Cardiac muscle cell (in vitro differentiated cells and primary cell): Measurements from ENCODE around the gene MT1E. TPM values are rescaled to one million over a fixed set of nuclear protein-coding genes. Genes with fewer than 3 reads are reported as not detected.

Experiments used
- DNase-seq, 2 donors: peaks; one replicate each; pipeline versions ENCODE4 v3.0.0 to v3.0.0-alpha.2; 2010 to 2017; ENCODE audit warnings: low read depth in 1 of 2, low spot score in 1 of 2
- H3K27ac ChIP-seq: fragments of 200-600 bp; sonication (generic); 2 replicates; pipeline ENCODE4 v1.5.1; 2016
- H3K27me3 ChIP-seq: fragments of 200-600 bp; sonication (generic); 2 replicates; pipeline ENCODE4 v1.6.0; 2016; ENCODE audit warnings: control low read depth
- H3K36me3 ChIP-seq: fragments of 200-600 bp; sonication (generic); 2 replicates; pipeline ENCODE4 v1.5.1; 2016; ENCODE audit warnings: control low read depth
- H3K4me1 ChIP-seq: fragments of 200-600 bp; sonication (generic); 2 replicates; pipeline ENCODE4 v1.8.1; 2017; ENCODE audit warnings: low read depth, mild to moderate bottlenecking, mixed run types
- H3K4me3 ChIP-seq: fragments of 200-600 bp; sonication (generic); 2 replicates; pipeline ENCODE4 v1.5.1; 2016; ENCODE audit warnings: mild to moderate bottlenecking
- H3K9me3 ChIP-seq: fragments of 200-600 bp; sonication (generic); 2 replicates; pipeline ENCODE4 v1.5.1; 2017; ENCODE audit warnings: low read depth, mild to moderate bottlenecking, control low read depth
- polyA plus RNA-seq: library from polyadenylated mRNA; unstranded; fragments of >200 nt; fragmentation: Nextera tagmentation; extraction: Ambion mirVana; gene quantifications from 2 replicates; pipeline ENCODE4 v1.2.1, GENCODE V29; 2016
- total RNA-seq: library from RNA; depleted of rRNA; stranded (reverse); fragments of >200 nt; gene quantifications from 2 replicates; pipeline ENCODE4 v1.2.3, GENCODE V29; 2016
- TF ChIP-seq, protein P1 (sequence below): IDR thresholded peaks from 2 replicates; pipeline ENCODE4 v1.5.1; 2012; ENCODE audit warnings: low read depth, mild to moderate bottlenecking, low read length

Gene MT1E
- total and polyA plus RNA-seq, 2 experiments from 2014 or later = 3.6 to 4.7 TPM

DNA sequence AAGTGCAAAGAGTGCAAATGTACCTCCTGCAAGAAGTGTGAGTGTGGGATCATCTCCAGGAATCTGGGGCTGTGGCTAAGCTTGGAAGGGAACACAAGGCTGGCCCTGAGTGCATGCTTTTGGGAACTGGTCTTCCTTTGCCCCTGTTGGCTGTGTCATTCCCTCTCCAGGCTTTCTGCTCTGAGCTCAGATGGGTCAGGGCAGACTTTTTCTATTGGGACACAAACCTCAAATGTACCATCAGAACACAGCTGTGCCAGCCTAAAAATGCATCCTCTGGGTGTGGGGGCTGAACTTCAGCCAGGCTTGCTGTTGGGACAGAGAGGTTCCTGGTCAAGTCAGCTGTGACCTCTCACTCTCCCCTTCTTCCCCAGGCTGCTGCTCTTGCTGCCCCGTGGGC, 27.0 kb downstream of the MT1E start:
- Histone ChIP-seq H3K4me3 (no peak overlapping the region), H3K36me3 (no peaks in the 10 kb centered on the region), H3K9me3 (no peaks in the 10 kb centered on the region), H3K27me3 (peaks cover 94% of the 10 kb centered on the region), H3K4me1 (no peaks in the 10 kb centered on the region), H3K27ac (no peak overlapping the region)
- TF ChIP-seq, protein P1, sequence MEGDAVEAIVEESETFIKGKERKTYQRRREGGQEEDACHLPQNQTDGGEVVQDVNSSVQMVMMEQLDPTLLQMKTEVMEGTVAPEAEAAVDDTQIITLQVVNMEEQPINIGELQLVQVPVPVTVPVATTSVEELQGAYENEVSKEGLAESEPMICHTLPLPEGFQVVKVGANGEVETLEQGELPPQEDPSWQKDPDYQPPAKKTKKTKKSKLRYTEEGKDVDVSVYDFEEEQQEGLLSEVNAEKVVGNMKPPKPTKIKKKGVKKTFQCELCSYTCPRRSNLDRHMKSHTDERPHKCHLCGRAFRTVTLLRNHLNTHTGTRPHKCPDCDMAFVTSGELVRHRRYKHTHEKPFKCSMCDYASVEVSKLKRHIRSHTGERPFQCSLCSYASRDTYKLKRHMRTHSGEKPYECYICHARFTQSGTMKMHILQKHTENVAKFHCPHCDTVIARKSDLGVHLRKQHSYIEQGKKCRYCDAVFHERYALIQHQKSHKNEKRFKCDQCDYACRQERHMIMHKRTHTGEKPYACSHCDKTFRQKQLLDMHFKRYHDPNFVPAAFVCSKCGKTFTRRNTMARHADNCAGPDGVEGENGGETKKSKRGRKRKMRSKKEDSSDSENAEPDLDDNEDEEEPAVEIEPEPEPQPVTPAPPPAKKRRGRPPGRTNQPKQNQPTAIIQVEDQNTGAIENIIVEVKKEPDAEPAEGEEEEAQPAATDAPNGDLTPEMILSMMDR = no peak
- no peak for DNase-seq

DNA sequence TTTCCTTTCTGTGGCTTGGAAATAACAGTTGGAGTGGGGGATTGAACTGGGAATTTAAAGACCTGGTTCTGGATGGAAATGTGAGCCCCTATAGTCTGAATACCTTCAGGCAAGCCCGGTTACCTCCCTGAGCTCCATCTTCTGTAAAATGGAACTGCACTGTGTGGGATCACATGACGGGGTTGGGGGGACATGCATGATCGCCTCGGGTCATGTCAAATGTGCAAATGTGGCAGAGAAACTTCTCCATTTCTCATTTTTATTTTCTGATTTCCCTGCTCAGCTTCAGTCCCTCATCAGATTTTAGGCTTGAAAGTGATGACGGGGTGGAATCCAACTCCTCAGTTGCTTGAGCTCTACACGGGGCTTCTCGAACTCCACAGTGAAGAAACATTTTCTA, 27.6 kb downstream of the MT1E start:
- H3K27ac ChIP-seq = no peak overlapping the region
- TF ChIP-seq, protein P1 = no peak

DNA sequence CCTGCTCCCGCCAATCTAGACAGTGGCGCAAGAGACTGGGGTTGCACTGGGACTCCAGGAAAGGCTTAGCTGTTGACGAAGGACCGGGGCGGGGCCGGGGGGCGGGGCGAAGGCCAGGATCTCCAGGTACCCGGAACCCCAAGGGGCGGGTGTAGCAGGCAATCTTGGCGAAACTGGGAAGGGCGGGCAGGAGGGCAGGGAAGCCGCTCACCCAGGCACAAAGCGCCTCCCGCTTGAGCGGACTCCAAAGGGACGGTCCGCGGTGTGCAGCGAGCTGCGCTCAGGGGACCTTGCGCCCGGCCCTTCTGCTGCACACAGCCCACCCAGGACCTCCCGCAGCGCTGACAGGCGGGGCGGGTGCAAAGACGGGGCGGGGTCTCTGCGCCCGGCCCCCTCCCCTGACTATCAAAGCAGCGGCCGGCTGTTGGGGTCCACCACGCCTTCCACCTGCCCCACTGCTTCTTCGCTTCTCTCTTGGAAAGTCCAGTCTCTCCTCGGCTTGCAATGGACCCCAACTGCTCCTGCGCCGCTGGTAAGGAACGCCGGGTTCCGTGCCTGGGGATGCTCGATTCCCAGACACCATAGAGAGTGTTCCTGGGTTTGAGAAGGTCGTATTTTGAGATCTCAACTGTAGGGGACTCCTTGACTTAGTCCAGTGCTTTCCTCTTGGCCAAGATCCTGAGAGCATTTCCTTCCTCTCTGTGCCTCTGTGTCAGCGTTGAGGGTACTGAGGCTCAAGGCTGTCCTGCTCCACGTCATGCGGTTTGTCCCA, 32.2 kb downstream of the MT1E start, which contains the start of gene MT1F:
Gene MT1F, plus strand, starts transcription at position 405 of the 772 bp plus-strand sequence. Its CDS starts 100 bp downstream, at position 505.
- peaks cover under 1% of the 10 kb centered on the region for H3K4me1 ChIP-seq

More for the DNA sequence above, 27.6 kb downstream of the MT1E start:
- DNase-seq = no peak
- H3K27me3 ChIP-seq = peaks cover 94% of the 10 kb centered on the region
- no peak overlapping the region for H3K4me3 ChIP-seq
- H3K9me3 ChIP-seq = no peaks in the 10 kb centered on the region
- no peaks in the 10 kb centered on the region for H3K4me1 ChIP-seq
- H3K36me3 ChIP-seq = no peaks in the 10 kb centered on the region

DNA sequence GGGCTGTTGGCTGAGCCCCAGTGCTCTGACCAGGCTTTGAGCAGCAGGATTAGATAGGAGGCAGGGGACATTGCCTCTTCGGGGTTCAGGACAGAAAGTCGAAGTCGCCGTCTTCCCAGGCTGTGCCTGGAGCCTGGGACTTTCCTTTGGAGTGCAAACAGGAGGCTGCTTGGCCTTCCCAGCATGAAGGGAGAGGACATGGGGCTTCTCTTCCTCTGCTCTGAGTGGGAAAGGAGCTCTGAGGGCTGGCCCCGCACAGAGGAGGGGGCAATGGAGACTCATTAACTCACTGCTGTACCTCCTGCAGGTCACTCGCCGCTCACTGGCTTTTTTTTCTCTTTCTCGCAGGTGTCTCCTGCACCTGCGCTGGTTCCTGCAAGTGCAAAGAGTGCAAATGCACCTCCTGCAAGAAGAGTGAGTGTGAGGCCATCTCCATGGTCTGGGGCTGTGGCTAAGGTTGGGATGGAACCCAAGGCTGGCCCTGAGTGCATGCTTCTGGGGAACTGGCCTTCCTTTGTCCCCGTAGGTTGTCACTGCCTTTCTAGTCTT, 32.8 kb downstream of the MT1E start:
- TF ChIP-seq, protein P1 = no peak
- H3K4me3 ChIP-seq = no peak overlapping the region
- H3K36me3 ChIP-seq = no peaks in the 10 kb centered on the region
- H3K27ac ChIP-seq = no peak overlapping the region
- peaks cover 94% of the 10 kb centered on the region for H3K27me3 ChIP-seq
- H3K9me3 ChIP-seq = no peaks in the 10 kb centered on the region
- H3K4me1 ChIP-seq = peaks cover 3% of the 10 kb centered on the region
- no peak for DNase-seq

More for the DNA sequence above, 32.2 kb downstream of the MT1E start, which contains the start of gene MT1F:
- H3K9me3 ChIP-seq = no peaks in the 10 kb centered on the region
- peaks cover 94% of the 10 kb centered on the region for H3K27me3 ChIP-seq
- peak; percentile 28 to 55 for DNase-seq
- no peaks in the 10 kb centered on the region for H3K36me3 ChIP-seq
- TF ChIP-seq, protein P1 = no peak
- H3K27ac ChIP-seq = no peak within 1 kb of the TSS
- H3K4me3 ChIP-seq = peak within 1 kb of the TSS; percentile 34

DNA sequence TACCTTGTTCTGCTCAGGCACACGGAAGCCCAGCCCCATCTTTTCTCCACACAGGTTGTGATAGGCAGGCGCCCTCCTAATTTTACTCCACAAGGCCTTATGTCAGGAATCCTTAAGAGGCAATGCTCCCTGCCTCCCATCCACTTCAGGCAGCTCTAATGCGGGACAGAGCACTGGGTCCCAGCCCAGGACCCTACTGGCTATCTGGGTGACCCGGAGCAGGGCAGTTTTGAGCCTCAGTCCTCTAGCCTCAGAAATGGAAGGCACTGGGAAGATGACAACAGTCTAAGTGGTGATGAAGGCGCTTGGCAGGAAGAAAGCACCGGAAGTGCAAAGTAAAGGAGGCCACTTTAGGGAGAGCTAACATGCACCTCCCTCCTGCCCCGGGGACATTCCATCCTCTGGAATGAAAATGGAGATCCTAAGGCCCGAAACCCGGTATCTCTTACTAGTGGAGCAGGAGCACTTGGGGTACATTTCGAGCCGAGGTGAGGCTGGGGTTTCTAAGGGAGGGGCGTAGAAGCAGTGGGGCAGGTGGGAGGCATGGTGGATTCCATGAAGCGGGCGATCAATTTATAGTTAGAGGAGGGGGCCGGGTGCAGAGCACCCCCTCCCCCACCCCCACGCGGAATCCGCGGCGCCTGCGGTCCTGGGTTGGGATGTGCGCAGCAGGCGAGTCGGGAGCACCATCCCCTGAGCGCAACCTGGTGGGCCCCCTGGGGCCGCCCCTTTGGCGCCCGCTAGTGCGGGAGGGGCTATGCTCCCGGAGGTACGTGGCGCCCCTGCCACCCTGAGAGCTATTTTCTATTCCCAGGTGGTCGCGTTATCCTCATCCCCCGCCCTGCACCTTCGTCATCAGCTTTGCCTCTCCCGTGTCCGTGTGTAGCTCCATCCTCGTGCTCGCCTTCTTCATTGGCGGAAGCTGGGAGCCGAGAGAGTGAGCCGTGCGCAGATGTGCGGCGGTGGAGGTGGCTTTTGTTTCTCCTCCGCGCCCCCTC, 37.1 kb downstream of the MT1E start:
- DNase-seq = no peak

More for the DNA sequence above, 37.1 kb downstream of the MT1E start:
- H3K4me1 ChIP-seq = peaks cover 3% of the 10 kb centered on the region
- H3K27ac ChIP-seq = no peak overlapping the region
- peak overlapping the region; percentile 8 for H3K4me3 ChIP-seq
- H3K36me3 ChIP-seq = no peaks in the 10 kb centered on the region
- H3K27me3 ChIP-seq = peaks cover 100% of the 10 kb centered on the region
- H3K9me3 ChIP-seq = no peaks in the 10 kb centered on the region
- TF ChIP-seq, protein P1 = no peak
